HG02763 (cell line): ENCODE results near the gene DKK3.

ENCODE experiments used
- ATAC-seq: cut with Tn5 transposase; IDR thresholded peaks from one replicate; pipeline ENCODE4 v1.9.1; 2021; ENCODE audit warnings: mild to moderate bottlenecking, moderate library complexity; ENCODE audit not compliant: unreplicated experiment

Gene DKK3

GRCh38 chr11:11971906-11972547, 36.4 kb downstream of the DKK3 start:
- ATAC-seq, result no peak

GRCh38 chr11:11970556-11970955, 37.9 kb downstream of the DKK3 start:
- no peak for ATAC-seq

GRCh38 chr11:11969380-11970215, 38.8 kb downstream of the DKK3 start:
- no peak for ATAC-seq

GRCh38 chr11:11968511-11969280, 39.7 kb downstream of the DKK3 start:
- ATAC-seq, result no peak

- ATAC-seq, result no peak
These were observed 40.5 kb downstream of the DKK3 start for GRCh38 chr11:11967669-11968510.

- ATAC-seq, result peak; percentile 72
These were observed 41.4 kb downstream of the DKK3 start for GRCh38 chr11:11966826-11967668.

GRCh38 chr11:11966354-11966741, 42.1 kb downstream of the DKK3 start:
- no peak for ATAC-seq

GRCh38 chr11:11965656-11966353, 42.6 kb downstream of the DKK3 start:
- no peak for ATAC-seq

- ATAC-seq, result no peak
These were observed 43.2 kb downstream of the DKK3 start for GRCh38 chr11:11965192-11965591.

GRCh38 chr11:11964774-11965150, 43.7 kb downstream of the DKK3 start:
- ATAC-seq, result no peak

- ATAC-seq, result no peak
These were observed 44.3 kb downstream of the DKK3 start for GRCh38 chr11:11963842-11964773.

GRCh38 chr11:11963067-11963466, 45.4 kb downstream of the DKK3 start:
- ATAC-seq, result no peak

GRCh38 chr11:11961399-11962028, 46.9 kb downstream of the DKK3 start:
- ATAC-seq, result no peak

GRCh38 chr11:11960687-11961086, 47.7 kb downstream of the DKK3 start:
- ATAC-seq, result no peak

- ATAC-seq, result no peak
These were observed 48.8 kb downstream of the DKK3 start for GRCh38 chr11:11959601-11960000.

- ATAC-seq, result no peak
These were observed 49.8 kb downstream of the DKK3 start for GRCh38 chr11:11958403-11959231.

- ATAC-seq, result no peak
These were observed 52.4 kb downstream of the DKK3 start for GRCh38 chr11:11956006-11956405.
